GM10248 (cell line): Measurements from ENCODE around the gene ZNF532.
A peak's percentile ranks its signal among the peaks of the same experiment; 100 is the strongest.

ENCODE experiments used
- CTCF ChIA-PET: fragments of 300-600 bp; sonication (Branson Sonifier 250); formaldehyde crosslinking; extraction: SDS; loops from one replicate; lab custom pipeline; 2021; ENCODE audit warnings: antibody characterized with exemption; lab: Yijun Ruan, JAX
- POLR2A ChIA-PET: fragments of 350-650 bp; sonication (Branson Sonifier 250); formaldehyde crosslinking; extraction: SDS; loops from one replicate; lab custom pipeline; 2020; ENCODE audit warnings: antibody characterized with exemption; lab: Yijun Ruan, JAX
- DNase-seq: peaks from one replicate; pipeline ENCODE4 v3.0.0; 2012; ENCODE audit errors: extremely low spot score
- TF ChIP-seq, protein P1 (sequence below): IDR thresholded peaks from 2 replicates; pipeline ENCODE4 v1.5.1; 2012; ENCODE audit warnings: mild to moderate bottlenecking, low read depth; ENCODE audit errors: extremely low read depth, missing control alignments, control extremely low read depth

The ZNF532 gene

GRCh38 chr18:58862851-58863538, 1.7 kb upstream of the ZNF532 start:
- ChIA-PET CTCF (no interaction called here), POLR2A (no interaction called here)
- peak; percentile 55 for DNase-seq
- TF ChIP-seq, protein P1, sequence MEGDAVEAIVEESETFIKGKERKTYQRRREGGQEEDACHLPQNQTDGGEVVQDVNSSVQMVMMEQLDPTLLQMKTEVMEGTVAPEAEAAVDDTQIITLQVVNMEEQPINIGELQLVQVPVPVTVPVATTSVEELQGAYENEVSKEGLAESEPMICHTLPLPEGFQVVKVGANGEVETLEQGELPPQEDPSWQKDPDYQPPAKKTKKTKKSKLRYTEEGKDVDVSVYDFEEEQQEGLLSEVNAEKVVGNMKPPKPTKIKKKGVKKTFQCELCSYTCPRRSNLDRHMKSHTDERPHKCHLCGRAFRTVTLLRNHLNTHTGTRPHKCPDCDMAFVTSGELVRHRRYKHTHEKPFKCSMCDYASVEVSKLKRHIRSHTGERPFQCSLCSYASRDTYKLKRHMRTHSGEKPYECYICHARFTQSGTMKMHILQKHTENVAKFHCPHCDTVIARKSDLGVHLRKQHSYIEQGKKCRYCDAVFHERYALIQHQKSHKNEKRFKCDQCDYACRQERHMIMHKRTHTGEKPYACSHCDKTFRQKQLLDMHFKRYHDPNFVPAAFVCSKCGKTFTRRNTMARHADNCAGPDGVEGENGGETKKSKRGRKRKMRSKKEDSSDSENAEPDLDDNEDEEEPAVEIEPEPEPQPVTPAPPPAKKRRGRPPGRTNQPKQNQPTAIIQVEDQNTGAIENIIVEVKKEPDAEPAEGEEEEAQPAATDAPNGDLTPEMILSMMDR: no peak

GRCh38 chr18:58863539-58864145, 1.0 kb upstream of the ZNF532 start:
- TF ChIP-seq, protein P1: peak; percentile 12
- DNase-seq: peak; percentile 52
- ChIA-PET POLR2A (no interaction called here), CTCF (no interaction called here)

DNA sequence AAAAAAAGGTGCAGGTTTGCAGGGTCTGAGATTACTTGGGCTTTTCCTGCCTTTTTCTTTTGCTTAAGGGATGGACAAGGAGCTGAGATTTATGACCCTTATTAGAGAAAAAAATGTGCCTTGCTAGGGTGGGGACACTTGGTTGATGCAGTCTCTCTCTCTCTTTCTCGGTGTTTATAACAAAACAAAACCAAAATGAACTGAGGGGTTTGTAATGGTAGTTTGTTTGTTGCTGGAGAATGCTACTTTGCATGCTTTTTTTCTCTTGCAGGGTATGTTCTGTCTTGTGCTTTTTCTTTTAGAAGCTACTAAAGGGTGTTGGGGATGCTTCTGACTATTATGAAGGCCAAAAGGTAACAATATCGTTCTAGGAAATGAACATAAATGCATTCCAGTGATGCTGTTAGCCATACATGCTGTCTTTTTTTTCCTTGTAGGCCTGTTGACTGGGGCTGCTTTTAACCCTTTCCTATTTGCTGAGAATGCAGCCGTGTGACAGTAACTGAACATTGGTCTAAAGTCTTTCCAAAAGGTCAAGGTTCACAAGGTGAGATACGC, 435 bp downstream of the ZNF532 start:
- POLR2A ChIA-PET: no interaction called here
- CTCF ChIA-PET: interaction anchor here (1.1 kb wide), 1 partner anchor 17 kb away, joined by 3 read pairs; no protein-coding TSS in a partner anchor
- TF ChIP-seq, protein P1: no peak
- no peak for DNase-seq

DNA sequence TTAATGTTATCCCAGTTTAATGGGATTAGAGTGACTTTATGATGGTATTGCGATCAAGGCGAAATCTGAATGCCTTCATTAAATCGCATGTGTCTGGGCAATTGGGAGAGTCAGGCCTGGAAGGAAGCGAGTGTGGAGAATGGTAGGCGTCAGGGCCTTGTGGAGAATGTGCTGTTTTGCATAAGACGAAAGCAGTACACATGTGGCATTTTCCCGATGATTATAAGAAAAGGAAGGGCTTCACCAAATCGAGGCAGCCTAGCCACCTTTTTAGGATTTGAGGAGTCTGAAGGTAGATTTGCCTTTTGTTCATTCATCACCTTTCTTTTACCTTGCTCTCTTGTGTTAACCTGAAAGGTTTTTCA, 1.0 kb downstream of the ZNF532 start:
- TF ChIP-seq, protein P1: no peak
- no peak for DNase-seq
- POLR2A ChIA-PET: no interaction called here
- CTCF ChIA-PET: no interaction called here

- no peak for DNase-seq
- ChIA-PET POLR2A (no interaction called here), CTCF (interaction anchor here (1.0 to 1.9 kb wide), 3 partner anchors 10 to 17 kb away, joined by 3 to 7 read pairs (median 4); no protein-coding TSS in a partner anchor)
- TF ChIP-seq, protein P1: no peak
Observed at GRCh38 chr18:58866066-58866772, 1.5 kb downstream of the ZNF532 start.

DNA sequence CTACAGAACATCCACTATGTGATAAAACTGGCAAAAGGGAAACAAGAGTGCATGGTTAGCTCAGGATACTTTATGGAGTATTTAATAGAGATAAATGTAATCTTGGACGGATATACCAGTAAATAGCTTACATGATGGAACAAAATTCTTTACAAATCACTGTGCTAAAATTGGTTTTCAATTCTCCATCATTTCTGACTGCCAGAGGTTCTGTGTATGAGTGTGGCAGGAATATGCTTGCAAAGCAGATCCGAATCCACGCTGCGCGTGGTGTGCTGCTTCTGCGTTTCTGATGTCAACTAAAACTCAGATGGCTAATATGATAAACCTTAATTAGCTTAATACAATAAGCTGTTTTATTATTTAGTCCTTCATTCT, 2.1 kb downstream of the ZNF532 start:
- no peak for DNase-seq
- ChIA-PET POLR2A (no interaction called here), CTCF (interaction anchor here (1.0 to 1.9 kb wide), 5 partner anchors 10 to 98 kb away, joined by 3 to 7 read pairs (median 4); no protein-coding TSS in a partner anchor)
- TF ChIP-seq, protein P1: no peak
